ENCODE data around the gene DOCK6.
"Not testable (repeated sequence)": the region's sequence is repeated elsewhere in the genome, so short reads cannot be mapped to it uniquely, and the experiment has no call there.

Gene DOCK6

DNA sequence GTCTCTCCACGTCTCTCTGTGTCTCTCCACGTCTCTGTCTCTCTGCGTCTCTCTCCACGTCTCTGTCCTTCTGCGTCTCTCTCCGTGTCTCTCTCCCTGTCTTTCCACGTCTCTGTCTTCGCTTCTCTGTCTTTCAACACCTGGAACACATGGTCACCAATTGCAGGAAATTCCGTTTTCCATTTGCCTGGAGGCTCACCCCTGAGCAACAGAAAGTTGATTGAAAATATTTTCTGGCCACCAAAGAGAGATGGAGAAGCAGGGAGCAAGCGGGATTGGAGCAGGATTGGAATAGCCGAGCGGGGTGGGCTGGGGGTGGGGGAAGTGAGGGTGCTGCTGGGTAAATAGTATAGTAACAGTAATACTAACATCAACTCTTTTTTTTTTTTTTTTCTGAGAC lies 66.6 kb downstream of the DOCK6 start:
- DNase-seq, result peak; percentile 42

DNA sequence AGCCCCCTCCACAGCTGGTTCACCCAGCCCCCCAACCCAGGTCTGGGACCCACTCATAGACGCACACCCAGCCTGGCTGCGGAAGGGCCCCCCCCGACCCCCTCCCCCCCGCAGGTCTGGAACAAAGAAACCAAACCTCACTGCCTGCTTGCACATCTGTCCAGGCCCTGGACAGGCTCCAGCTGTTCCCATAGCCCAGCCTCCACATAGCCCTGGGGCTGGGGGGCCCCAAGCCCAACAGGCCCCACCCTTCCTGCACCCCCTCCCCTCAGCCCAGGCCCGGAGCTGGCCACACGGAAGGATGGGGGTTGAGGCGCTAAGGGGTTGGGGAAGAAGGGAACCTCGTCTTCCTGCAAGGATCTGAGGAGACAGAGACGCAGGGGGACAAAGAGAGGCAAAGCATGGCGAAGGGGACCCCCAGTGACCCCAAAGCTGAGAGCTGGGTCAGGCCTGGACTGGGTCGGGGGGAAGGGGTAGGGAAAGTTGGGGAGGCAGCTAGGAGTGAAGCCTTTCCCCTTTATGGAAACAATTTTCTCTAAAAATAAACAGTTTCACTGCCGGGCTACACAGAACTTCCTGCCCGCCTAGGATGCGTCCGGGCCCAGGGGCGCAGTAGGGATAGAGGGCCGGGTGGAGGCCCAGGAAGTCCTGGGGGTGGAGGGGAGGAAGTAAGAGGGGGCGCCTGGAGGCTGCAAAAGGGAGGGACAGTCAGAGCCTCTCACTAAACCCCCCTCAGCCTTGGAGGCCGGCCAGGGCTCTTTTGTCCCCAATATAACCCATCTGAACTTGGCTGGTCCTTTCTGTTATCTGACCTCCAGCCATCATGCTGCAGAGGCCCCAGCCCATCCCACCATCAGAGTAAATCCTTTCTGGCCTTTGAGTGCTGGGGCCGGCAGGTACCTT lies 67.4 kb downstream of the DOCK6 start:
- DNase-seq, result peak; percentile 76

DNA sequence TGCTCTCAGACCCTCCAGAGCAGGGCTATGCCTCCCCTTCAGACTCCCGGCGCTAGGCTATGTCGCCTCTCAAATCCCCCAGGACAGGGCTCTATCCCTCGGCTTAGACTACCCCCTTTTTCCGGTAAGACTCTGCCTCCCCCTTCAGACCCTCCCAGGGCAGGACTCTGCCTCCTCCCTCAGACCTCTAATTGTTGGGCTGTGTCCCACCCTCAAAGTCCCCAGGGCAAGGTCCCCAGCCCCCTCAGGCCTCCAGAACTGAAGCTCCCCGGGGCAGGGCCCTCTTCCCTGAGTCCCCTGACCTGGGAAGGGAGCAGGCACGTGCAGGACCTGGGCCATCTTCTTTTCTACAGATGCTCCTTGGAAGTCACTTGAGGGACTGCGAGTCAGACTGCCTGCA lies 68.2 kb downstream of the DOCK6 start:
- DNase-seq, result peak; percentile 44

DNA sequence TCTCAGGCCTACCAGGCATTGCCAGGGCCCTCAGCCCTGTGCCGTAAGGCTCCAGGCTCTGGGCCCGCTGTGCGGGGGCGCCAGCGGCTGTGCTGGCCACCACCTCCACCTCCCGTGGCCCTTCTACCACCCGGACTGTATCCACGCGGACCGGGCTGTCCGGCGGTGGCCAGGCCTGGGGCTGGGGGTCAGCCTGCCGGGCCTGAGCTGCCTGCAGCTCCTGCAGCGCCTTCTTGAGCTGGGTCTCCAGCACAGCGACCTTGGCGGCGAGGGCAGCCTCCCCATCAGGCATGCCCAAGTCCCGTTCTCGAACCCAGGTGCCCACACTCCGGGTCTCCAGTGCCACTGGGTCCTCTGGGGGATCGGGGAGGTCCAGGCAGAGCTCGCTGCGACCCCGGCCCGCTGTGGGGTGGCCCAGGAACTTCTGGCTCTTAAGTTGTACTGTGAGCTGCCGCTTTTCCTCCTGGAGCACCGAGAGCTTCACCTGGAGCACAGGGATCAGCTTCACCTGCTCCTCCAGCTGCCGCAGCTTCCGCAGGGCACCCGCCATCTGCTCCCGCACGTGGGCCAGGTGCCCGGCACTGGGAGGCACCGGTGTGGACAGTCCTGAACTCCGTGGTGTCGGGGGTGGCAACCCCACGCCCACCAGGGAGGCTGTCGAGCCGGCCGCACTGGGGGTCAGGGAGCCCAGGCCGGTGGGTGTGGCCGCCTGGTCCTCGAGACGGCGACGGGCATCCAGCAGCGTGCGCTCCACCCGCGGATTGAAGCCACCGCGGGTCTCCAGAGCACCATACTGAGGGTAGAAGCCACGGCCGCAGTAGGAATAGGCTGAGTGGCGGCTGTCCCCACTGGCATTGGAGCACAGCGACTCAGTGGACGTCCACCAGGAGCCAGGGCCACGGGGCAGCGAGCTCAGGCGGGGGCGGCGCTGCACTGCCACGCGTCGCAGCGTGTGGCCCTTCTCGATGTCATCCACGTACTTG lies 69.1 kb downstream of the DOCK6 start:
- peak; percentile 41 for DNase-seq

DNA sequence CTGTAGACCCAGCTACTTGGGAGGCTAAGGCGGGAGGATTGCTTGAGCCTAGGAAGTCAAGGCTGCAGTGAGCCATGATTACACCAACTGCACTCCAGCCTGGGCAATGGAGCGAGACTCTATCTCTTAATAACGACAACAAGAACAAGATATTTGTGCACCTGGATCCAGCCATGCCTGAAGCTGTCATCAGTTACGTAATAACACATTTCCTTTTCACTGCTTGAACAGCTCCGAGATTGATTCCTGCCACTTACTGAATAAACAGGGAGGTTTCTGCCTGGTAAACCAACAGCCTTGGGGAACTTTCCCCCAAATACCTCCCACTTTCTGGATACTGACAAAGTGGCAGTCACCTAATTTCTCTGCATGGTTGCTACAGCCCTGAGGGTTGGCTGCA lies 70.4 kb downstream of the DOCK6 start:
- peak; percentile 34 for DNase-seq

DNA sequence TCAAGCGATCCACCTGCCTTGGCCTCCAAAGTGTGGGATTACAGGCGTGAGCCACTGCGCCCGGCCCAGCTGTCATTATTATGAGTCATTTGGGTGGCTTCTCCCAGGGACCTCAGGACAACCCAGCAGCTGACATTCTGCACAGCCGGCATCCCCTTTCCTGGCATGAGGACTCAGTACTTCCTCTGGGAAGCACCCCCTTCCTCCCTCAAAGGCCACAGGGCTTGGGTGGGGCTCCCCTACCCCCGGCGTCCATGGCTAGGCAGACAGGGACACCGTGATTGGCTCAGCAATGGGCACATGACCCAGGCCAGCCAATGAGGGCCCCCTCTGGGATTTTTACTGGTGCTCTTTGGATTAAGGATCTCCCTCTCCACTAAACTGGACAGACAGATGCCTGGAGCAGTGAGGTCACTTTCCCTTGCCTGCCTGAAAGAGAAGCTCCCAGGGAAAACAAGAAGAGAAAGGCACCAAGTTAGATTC lies 71.0 kb downstream of the DOCK6 start:
- peak; percentile 75 for DNase-seq

DNA sequence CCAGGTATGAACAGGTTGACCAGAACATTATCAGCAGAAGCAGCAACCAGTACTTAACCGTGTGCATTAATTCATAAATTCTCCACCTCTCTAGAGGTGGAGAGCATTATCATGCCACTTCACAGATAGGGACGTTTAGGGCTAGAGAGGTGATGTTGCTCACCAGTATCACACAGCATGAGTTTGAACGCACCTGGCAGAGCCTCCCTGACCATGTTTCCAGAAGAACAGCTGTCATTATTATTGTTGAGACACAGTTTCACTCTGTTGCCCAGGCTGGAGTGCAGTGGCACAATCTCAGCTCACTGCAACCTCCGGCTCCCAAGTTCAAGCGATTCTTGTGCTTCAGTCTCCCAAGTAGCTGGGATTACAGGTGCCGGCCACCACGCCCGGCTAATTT lies 71.8 kb downstream of the DOCK6 start:
- no peak for DNase-seq

DNA sequence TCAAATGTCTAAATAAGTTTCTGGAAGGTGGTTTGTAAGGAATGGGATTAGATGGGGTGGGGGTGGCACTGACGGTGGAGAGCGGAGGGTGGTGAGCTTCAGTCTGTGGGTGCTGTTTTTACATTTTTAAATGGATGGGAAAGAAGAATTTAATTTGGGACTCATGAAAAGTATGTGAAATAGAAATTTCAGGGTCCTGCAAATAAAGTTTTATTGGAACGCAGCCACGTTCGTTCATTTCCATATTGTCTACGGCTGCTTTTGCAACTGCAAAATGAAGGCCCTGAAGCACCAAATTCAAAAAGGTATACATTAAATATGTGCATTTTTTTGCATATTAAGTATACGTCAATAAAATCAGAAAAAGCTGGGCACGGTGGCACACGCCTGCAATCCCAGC lies 74.9 kb downstream of the DOCK6 start:
- no peak for DNase-seq

DNA sequence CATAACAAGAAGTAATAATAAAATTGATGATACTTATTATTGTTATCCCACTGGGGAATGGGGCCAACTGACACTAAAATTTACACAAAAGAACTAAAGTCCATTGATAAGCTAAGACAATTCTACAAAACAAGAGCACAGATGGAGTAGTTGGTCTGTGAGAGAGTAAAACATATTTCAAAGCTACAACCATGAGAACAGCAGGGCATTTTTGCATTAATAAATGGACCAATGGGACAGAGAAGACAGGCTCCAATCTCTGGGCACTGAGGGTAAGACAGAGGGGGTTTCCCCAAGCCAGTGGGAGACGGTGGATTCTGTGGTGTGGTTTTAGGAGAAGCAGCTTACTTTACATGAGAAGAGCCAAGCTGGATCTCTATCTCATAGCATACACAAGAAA lies 79.3 kb downstream of the DOCK6 start:
- DNase-seq, result no peak

DNA sequence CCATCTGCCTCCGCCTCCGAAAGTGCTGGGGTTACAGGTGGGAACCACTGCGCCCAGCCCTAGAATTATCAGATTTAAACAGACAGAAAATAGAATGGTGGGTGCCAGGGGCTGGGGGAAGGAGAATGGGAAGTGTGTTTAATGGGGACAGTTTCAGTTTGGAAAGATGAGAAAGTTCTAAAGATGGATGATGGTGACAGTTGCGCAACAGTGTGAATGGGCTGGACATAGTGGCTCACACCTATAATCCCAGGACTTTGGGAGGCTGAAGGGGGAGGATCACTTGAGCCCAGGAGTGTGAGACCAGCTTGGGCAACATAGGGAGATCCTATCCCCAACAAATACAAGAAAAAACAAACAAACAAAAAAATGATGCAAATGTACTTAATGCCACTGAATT lies 80.8 kb downstream of the DOCK6 start:
- no peak for DNase-seq

DNA sequence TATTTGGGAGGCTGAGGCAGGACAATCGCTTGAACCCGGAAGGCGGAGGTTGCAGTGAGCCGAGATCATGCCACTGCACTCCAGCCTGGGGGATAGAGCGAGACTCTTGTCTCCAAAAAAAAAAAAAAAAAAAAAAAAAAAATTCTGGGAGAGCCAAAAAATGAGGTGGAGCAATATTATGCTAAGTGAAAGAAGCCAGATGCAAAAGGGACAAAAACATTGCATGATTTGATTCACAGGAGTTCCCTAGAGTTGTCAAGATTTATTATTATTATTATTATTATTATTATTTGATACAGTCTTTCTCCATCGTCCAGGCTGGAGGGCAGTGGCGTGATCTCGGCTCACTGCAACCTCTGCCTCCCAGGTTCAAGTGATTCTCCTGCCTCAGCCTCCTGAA lies 81.3 kb downstream of the DOCK6 start:
- DNase-seq, result not testable (repeated sequence)

DNA sequence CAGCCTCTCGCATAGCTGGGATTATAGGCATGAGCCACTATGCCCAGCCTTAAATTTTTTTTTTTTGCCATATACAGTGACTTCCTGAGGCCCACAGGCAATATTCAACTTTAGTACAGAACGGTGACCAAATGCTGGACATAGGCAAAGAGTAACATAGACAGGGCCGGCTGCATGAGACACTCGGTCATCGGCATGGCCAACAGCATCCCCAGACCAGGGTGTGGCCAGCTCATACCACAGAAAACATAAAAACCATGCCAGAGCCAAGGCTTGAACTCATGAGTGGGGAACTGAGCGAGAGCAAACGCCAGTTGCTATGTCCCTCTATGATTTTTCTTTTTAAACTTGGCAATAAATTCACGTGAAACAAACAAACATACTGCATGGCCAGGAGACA lies 82.0 kb downstream of the DOCK6 start:
- no peak for DNase-seq

DNA sequence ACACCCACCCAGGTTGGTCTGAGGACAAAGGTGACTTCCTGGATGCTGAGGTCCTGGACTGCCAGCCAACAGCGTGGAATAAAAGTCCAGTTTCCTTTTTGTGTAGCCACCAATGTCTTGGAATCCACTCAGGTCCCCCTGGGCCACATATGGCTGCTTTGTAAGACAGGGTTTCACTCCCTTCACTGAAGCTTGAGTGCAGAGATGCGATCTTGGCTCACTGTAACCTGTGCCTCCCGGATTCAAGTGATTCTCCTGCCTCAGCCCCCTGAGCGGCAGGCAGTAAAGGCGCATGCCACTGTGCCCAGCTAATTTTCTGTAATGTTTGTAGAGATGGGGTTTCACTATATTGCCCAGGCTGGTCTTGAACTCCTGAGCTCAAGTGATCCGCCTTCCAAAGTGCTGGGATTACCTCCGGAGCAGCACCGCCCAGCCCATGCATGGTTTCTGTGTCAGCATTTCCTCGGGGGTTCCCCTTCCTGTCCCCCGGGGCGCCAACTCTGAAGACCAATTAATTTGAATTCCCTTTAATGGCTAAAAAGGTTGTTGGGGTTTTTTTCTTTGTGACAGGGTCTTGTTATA lies 82.5 kb downstream of the DOCK6 start:
- no peak for DNase-seq

DNA sequence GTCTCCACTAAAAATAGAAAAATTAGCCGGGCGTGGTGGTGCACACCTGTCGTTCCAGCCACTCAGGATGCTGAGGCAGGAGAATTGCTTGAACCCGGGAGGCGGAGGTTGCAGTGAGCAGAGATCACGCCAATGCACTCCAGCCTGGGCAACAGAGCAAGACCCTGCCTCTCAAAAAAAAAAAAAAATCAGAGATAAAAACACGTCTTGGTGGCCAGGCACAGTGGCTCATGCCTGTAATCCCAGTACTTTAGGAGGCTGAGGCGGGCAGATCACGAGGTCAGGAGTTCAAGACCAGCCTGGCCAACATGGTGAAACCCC lies 83.2 kb downstream of the DOCK6 start:
- not testable (repeated sequence) for DNase-seq

DNA sequence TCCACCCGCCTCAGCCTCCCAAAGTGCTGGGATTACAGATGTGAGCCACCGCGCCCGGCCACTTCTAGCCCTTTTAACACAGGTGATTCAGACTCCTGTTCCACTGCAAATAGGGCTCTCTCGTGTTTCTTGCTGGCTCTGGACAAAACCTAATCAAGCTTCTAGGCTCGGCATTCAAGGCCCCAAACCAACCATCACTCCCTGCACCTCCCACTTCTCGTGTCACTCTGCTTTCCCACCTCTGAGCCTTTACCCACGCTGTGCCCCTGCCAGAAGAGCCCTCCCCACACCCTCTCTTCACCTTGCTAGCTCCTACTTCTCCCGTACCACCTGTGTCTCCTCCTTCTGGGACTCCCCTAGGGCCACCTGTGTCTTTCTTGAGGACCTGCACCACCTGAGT lies 84.7 kb downstream of the DOCK6 start:
- no peak for DNase-seq

DNA sequence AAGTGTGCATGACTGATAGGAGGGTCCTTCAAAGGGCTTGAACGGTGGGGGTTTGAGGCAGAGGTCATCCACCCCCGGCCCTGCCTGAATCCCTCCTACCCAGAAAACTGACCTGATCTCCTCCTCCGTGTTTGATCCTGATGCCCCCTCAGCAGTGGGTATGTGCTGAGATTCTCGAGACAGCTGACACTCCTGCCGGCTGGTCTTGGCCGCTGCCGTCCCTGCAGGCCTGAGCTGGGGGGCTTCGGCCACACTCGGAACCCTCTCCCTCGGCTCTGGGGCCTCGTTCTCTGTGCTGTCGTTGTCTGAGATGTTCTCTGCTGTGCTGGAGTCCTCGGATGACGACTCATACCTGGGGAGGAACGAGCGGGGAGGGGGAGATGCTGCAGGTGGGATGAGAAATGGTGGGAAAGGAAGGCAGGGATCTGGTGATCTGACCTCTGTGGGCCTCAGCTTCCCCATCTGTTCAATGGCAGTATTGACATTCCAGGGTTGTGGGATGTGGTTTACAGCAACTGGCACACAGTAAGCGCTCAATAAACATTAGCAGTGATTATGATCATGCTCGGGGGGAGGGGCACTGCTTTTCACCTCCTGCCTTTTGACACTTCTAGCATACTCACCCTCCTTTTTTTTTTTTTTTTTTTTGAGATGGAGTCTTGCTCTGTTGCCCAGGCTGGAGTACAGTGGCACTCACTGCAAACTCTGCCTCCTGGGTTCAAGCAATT lies 85.7 kb downstream of the DOCK6 start:
- DNase-seq, result no peak

DNA sequence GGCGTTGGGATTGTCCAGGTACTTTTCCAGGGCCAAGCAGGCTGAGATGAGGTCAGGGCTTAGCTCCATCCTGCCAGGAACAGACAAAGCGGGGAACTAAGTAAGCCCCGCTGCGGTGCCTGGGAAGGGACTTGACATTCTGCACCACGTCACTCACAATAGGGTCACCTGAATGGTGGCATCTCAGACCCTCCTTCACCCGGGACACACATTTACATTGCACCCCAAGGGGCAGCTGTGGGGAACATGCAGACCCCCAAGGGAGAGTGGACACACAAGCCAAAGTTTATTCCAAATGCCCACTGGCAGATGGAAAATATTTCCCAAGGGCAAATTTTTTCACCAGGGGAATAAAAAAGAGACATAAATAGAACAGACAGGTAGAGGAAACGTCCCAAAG lies 86.4 kb downstream of the DOCK6 start:
- DNase-seq, result no peak

DNA sequence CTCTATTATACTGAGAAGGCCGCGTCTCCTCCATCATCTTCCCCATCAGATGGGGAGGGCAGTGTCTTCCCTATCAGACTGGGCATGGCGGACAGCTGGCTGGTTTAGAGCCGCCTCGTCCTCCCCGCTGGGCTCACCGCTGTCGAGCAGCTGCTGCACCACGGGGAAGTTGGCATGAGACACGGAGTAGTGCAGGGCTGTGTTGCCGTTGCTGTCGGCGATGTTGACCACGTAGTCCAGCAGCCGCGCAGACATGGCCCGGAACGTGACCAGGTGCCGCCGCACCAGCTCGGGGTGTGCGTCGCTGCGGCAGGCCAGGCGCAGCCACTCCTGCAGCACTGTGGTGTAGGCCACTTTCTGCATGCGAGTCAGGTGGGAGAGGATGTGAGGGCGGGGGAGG lies 88.0 kb downstream of the DOCK6 start:
- DNase-seq, result no peak

DNA sequence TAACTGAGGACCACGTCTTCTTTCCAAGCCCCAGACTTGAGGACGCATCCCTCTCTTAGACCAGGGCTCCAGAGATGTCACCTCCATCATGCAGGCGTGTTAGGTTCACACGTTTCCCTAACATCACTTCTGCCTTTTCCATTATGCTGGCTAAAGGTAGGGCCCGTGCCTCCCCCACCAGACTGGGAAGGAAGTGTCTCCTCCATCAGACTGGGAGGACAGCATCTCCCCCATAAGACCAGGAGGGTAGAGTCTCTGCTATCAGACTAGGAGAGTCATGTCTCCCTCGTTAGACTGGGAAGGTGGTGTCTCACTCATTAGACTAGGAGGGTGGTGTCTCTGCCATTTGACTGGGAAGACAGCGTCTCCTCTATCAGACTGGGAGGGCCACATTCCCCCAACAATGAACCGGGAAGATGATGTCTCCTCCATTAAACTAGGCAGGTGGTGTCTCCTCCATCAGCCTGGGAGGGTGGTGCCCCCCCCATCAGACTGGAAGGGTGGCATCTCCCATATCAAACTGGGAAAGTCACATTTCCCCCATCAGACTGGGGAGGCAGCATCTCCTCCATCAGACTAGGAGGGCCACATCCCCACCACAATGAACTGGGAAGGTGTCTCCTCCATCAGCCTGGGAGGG lies 88.7 kb downstream of the DOCK6 start:
- no peak for DNase-seq

DNA sequence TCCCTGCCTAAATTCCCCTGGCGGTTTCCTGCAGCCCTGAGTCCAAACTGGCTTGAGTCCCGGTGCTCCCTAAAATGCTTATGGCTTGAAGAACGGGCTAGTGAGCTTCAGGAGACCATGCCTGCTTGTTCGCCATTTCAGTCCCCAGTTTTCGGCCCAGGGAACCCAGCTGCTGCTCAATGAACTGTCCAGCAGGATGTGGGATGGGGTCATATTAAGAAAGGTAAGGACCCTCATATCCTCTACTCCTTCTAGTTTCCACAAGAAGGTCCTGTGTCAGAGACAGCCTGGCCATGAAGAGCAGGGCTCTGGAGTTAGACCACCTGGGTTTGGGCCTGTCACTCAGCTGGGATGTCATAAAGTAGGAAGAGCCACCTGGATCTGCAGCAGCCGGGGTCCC lies 89.7 kb downstream of the DOCK6 start:
- no peak for DNase-seq

DNA sequence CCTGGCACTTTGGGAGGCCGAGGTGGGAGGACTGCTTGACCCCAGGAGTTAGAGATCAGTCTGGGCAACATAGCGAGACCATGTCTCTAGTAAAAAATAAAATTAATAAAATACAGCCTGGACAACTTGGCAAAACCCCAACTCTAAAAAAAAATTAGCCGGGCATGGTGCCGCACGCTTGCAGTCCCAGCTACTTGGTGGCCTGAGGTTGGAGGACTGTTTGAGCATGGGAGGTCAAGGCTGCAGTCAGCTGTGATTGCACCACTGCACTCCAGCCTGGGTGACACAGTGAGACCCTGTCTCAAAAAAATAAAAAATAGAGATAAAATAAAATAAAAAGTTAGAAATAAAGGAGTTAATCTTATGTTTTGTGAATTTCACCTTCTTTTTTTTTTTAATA lies 91.2 kb downstream of the DOCK6 start:
- no peak for DNase-seq

All from right forelimb (tissue), 1 donor.